Peyer's patch (tissue), 4 donors: ENCODE data around the gene NARF. TPM values are rescaled to one million over a fixed set of nuclear protein-coding genes. Genes with fewer than 3 reads are reported as not detected.

Source experiments
- DNase-seq, 3 donors: peaks; one replicate each; pipeline ENCODE4 v3.0.0-alpha.2; 2017 to 2019
- H3K27ac ChIP-seq, 4 donors: fragments of 200-600 bp; sonication (generic); one replicate each; pipeline ENCODE4 v1.5.1; 2016 to 2019
- H3K27me3 ChIP-seq, 2 donors: fragments of 200-600 bp; sonication (generic); one replicate each; pipeline ENCODE4 v1.5.1; 2019
- H3K36me3 ChIP-seq, 3 donors: fragments of 200-600 bp; sonication (generic); one replicate each; pipeline ENCODE4 v1.5.1; 2016 to 2019
- H3K4me1 ChIP-seq, 4 donors: fragments of 200-600 bp; sonication (generic); one replicate each; pipeline ENCODE4 v1.5.1; 2016 to 2019
- H3K4me3 ChIP-seq, 4 donors: fragments of 200-600 bp; sonication (generic); 1 replicate in 3 of 4; 2 replicates in 1 of 4; pipeline ENCODE4 v1.5.1; 2016 to 2019; ENCODE audit warnings: mild to moderate bottlenecking in 1 of 4
- H3K9me3 ChIP-seq, 4 donors: fragments of 200-600 bp; sonication (generic); one replicate each; pipeline ENCODE4 v1.5.1; 2016 to 2019; ENCODE audit warnings: mild to moderate bottlenecking in 1 of 4
- CTCF ChIP-seq, 6 experiments: fragments of 450-650 bp in 4 of 6; fragments of 200-600 bp in 2 of 6; sonication (generic) in 1 of 6; IDR thresholded peaks; one replicate each; pipeline ENCODE4 v1.5.1; 2017 to 2019; ENCODE audit warnings: antibody characterized with exemption in 6 of 6, mild to moderate bottlenecking in 3 of 6, moderate library complexity in 1 of 6
- POLR2A ChIP-seq, 2 donors: fragments of 450-650 bp; IDR thresholded peaks; one replicate each; pipeline ENCODE4 v1.5.1; 2017; ENCODE audit warnings: antibody characterized with exemption in 2 of 2, mild to moderate bottlenecking in 2 of 2, moderate library complexity in 2 of 2
- total RNA-seq, 4 donors: library from RNA; depleted of rRNA; stranded (reverse); fragments of >200 nt; gene quantifications; one replicate each; pipeline ENCODE4 v1.1.0, GENCODE V29; 2016

NARF gene
- total RNA-seq, 4 donors from 2014 or later, result 31.9 to 81.7 (median 52.0) TPM

DNA sequence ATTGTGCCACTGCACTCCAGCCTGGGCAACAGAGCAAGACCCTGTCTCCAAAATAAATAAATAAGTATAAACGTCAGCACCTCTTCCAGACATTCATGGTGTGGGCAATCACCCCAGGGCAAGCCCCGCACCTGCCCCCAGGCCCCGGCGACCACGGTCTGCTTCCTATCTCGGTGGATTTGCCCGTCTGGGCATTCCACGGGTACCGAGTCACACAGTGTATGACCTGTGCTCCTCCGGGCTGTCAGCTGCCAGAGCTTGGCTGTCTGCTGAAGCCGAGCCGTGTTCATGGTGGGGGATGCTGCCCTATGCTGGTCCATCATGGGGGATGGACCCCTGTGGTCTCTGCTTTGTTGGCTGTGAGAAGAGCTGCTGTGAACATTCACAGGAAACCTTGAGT lies 23.4 kb upstream of the NARF start:
- H3K36me3 ChIP-seq, result peaks cover 0 to 24% (median 0%) of the 10 kb centered on the region in 3 donors
- DNase-seq, result no peak

GRCh38 chr17:82435601-82436583 lies 22.6 kb upstream of the NARF start:
- DNase-seq, result no peak
- Histone ChIP-seq H3K36me3 (peaks cover 0 to 24% (median 0%) of the 10 kb centered on the region in 3 donors), H3K4me1 (peaks cover 0 to 26% (median 4%) of the 10 kb centered on the region in 4 donors), H3K27me3 (no peaks in the 10 kb centered on the region), H3K27ac (no peak overlapping the region), H3K9me3 (no peaks in the 10 kb centered on the region), H3K4me3 (no peak overlapping the region)
- no peak for TF ChIP-seq CTCF (IDR thresholded peaks at IDR 0.05)
- no peak for TF ChIP-seq POLR2A (IDR thresholded peaks at IDR 0.05)

More for the DNA sequence above, 23.4 kb upstream of the NARF start:
- TF ChIP-seq POLR2A (IDR thresholded peaks at IDR 0.05) (no peak), CTCF (IDR thresholded peaks at IDR 0.05) (no peak)
- H3K4me1 ChIP-seq, result peaks cover 0 to 19% (median under 1%) of the 10 kb centered on the region in 4 donors
- no peaks in the 10 kb centered on the region for H3K9me3 ChIP-seq
- H3K27ac ChIP-seq, result peak overlapping the region in 1 of 4 donors; percentile 47
- H3K4me3 ChIP-seq, result no peak overlapping the region
- H3K27me3 ChIP-seq, result no peaks in the 10 kb centered on the region

DNA sequence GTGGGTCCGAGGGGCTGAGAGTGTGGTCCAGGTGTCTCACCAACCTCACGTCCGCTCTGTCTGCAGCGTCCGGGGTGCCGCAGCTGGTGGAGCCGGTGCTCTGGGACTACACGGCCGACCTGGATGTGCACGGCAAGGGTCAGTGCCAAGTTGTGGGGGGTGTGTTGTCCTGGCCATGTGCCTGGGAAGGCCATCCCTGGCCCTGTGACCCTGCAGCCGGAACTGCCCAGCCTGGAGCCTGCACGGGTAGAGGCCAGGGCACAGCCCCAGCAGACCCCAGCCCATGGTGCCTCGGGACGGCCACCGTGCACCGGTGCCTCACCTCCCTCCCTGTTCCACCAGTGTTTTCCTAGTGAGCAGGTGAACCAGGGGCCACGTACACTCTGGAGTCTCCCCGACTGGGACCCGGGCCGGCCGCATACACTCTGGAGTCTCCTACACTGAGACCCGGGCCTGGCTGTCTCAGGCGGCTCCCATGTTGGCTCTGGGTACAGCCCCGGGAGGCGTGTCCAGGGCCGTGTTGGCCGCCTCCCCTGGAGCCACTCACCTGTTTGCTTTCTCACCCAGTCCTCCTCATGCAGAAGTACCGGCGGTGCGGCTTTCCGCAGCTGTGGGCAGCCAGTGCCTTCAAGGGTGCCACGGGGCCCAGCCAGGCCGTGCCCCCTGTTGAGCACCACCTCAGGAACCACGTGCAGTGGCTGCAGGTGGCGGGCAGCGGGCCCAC lies 21.8 kb upstream of the NARF start:
- Histone ChIP-seq H3K27me3 (no peaks in the 10 kb centered on the region), H3K36me3 (peaks cover 0 to 27% (median 0%) of the 10 kb centered on the region in 3 donors), H3K4me3 (no peak overlapping the region), H3K27ac (no peak overlapping the region), H3K9me3 (no peaks in the 10 kb centered on the region), H3K4me1 (peaks cover 0 to 35% (median 8%) of the 10 kb centered on the region in 4 donors)
- no peak for TF ChIP-seq POLR2A (IDR thresholded peaks at IDR 0.05)
- no peak for DNase-seq

GRCh38 chr17:82437325-82437668 lies 21.2 kb upstream of the NARF start:
- Histone ChIP-seq H3K36me3 (peaks cover 0 to 32% (median 0%) of the 10 kb centered on the region in 3 donors), H3K4me1 (peaks cover 0 to 40% (median 9%) of the 10 kb centered on the region in 4 donors), H3K4me3 (no peak overlapping the region), H3K27ac (no peak overlapping the region), H3K27me3 (no peaks in the 10 kb centered on the region), H3K9me3 (no peaks in the 10 kb centered on the region)
- TF ChIP-seq POLR2A (IDR thresholded peaks at IDR 0.05) (no peak), CTCF (IDR thresholded peaks at IDR 0.05) (no peak)
- no peak for DNase-seq

- Histone ChIP-seq H3K27ac (no peak overlapping the region), H3K4me3 (no peak overlapping the region)
- TF ChIP-seq CTCF (IDR thresholded peaks at IDR 0.05) (no peak), POLR2A (IDR thresholded peaks at IDR 0.05) (no peak)
Observed at GRCh38 chr17:82438401-82439193, 19.9 kb upstream of the NARF start.

More at GRCh38 chr17:82438401-82439193, 19.9 kb upstream of the NARF start:
- no peak for DNase-seq
- no peaks in the 10 kb centered on the region for H3K9me3 ChIP-seq
- peaks cover 0 to 43% (median 0%) of the 10 kb centered on the region in 3 donors for H3K36me3 ChIP-seq
- H3K27me3 ChIP-seq, result no peaks in the 10 kb centered on the region
- peaks cover 0 to 40% (median 9%) of the 10 kb centered on the region in 4 donors for H3K4me1 ChIP-seq
